Activated CD4-positive, alpha-beta T cell treated with anti-CD3 and anti-CD28 coated beads for 48 hours (primary cell): Measurements from ENCODE around the gene DUSP22.
"Not testable (repeated sequence)": the region's sequence is repeated elsewhere in the genome, so short reads cannot be mapped to it uniquely, and the experiment has no call there.

ENCODE experiments used
- DNase-seq: peaks from one replicate; pipeline ENCODE4 v3.0.0-alpha.2; 2020

The DUSP22 gene

DNA sequence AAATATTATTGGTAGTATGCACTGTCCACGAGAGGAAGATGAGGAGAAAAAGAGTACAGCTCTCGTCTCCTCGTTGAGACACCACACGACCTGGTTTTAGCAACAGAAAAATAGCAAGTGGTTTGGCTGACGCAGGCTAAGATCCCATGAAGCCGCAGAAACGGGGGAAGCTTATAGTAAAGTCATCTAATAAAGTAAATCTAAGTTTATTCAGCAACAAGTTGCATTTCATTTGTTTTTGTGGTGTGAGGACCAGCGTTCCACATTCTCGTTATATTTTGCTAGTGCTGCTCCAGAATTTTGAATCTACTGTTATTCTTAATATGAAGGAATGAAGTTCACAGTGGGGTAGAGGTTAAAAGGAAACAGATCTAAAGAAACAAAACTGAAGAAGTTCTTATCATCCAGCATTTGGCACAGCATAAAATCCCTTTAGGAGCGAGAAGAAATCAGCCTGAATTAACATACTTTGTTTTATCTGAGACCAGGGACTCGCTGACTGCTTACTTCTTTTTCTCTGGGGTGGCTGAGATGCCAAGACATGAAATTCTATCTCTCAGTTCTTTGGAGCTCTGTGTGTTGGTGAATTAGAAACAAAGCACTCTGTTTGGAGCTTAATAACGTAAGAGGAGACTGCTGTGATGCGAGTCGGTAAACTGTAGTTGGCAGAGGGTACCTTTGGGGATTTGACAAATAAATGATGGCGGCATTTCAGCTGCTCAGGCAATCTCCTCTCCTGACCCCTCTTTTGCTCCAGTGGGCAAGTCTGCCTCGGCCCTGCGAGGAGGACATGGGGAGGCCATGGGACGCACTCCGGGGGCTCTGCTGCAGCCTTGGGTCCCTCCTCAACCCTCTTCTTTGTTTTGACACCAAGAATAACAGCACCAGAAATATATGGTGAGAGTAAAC, 74.4 kb downstream of the DUSP22 start:
- no peak for DNase-seq

DNA sequence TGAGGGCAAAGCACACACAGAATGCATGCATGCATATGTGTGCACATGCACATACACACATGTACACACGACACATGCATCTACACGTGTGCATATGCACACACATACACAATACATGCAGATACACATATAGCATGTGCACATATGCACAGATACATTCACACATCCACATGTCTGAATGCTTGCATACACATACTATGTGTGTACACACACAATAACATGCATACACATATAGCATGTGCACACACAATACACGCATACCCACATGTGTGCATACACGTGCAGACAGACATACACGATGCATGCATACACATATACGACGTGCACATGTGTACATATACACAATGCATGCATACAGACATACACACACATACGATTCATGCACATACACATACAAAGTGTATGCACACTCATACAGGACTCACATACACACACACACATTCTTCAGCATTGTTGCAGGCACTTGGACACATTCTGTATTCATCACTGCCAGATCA, 75.1 kb downstream of the DUSP22 start:
- DNase-seq = no peak

DNA sequence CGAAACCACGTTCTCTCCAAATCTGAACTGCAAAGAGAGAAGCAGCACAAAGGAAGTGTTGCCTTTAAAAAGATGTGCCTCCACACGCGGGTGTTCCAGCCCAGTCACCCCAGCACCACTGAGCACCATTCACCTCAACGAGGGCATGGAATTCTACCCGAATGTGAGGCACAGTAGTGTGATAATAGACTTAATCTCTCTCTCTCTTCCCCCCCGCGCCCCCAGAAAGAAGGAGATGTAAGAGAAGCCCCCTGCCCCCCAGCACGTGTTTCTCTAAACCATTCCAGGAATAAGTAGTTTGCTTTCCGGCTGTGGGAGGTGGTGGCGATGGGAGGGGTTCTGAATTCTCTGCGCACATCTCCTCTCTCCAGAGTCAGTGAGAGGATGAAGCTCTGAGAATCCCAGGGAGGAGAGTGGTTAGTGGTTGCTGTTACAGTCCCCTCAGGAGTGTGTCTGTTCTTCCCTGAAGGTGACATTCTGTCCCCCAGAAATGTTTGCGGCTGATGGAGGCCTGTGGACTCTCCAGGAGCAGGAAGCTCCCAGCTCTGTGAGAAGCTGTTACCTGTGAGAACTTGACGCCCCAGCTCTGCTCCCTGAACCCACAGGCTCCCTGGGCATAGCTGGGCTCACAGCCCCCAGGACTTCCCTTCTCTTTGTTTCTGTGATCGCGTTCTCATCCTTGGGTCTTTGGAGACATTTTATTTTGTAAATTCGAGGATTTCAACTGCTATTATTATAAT, 75.8 kb downstream of the DUSP22 start:
- DNase-seq = no peak

DNA sequence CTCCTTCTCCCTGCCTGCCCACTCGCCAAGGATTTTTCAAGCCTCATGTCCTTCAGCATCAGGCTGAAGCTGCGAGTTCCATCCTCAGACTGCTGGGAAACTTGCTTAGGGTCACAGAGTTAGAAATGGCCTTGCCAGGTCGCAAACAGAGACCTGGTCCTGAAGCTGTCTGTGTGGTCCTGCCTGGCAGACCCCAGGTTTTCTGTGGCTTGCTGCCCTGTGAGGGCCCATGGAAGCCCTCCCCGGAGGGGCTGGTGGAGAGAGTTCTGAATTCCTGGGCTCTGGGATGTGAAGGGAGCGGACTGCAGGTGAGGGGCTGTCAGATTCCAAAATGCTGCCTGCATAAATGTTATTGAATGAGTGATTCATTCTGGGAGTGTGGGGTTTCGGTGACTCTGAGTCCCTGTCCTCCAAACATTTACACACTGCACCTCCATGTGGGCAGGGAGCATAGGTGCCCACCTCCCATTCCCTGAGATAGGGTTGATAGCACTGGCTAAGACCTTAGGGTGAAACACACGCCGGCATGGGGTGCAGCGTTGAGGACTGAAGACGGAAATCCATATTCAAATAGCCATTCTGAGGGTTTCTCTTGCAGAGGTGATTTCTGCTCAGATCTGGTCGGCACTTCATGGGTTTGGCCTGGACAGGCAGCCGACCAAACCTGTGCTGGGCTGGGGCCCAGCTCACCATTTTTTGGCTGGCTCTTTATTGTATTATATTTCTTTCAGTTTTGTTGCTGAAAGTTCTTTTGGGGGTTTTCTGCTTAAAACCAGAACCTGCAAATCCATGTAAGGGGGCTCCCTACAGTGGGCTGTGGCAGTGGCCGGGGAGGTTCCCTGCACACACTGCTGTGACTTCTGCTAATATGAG, 77.5 kb downstream of the DUSP22 start:
- no peak for DNase-seq

DNA sequence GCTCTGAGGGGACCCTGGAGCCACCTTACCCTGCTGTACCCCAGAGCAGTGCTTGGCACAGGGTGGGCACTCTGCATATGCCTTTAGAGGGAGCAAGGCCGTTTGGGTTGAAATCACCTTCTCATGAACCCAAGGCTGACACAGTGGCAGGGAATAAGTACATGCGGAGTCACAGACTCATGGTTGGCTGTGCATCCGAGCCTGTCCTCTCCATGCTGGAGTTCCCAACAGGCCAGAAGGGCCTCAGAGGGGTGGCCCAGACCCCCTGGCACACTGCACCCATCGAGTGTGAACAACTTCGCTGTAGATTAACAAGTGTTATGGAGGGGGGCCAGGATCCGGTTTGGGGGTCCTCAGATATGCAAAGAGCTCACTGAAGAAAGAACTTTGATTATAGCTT, 78.3 kb downstream of the DUSP22 start:
- DNase-seq = no peak

DNA sequence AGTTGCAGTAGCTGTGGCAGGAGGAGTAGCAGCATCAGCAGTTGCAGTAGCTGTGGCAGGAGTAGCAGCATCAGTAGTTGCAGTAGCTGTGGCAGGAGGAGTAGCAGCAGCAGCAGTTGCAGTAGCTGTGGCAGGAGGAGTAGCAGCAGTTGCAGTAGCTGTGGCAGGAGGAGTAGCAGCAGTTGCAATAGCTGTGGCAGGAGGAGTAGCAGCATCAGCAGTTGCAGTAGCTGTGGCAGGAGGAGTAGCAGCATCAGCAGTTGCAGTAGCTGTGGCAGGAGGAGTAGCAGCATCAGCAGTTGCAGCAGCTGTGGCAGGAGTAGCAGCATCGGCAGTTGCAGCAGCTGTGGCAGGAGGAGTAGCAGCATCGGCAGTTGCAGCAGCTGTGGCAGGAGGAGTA, 79.6 kb downstream of the DUSP22 start:
- DNase-seq = not testable (repeated sequence)

DNA sequence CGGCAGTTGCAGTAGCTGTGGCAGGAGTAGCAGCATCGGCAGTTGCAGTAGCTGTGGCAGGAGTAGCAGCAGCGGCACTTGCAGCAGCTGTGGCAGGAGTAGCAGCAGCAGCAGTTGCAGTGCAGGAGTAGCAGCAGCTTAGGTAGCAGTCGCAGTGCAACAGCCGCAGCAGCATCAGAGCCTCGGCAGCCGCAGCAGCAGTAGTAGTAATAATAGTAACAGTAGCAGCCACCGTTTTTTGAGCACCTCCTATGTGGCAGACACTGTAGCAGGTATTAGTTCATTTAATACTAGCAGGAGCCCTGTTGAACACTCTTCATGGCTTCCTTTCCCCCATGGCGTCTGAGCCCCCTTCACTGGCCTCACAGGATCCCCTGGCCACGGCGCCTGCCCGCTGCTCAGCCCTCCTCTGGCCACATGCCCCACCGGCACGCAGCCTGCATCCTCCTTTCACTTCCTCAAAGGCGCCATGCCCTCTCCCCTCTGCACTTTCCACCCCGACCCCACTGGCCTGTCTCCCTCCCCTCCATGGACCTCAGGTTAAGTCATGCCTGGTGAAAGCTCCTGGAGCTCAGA, 80.1 kb downstream of the DUSP22 start:
- no peak for DNase-seq

DNA sequence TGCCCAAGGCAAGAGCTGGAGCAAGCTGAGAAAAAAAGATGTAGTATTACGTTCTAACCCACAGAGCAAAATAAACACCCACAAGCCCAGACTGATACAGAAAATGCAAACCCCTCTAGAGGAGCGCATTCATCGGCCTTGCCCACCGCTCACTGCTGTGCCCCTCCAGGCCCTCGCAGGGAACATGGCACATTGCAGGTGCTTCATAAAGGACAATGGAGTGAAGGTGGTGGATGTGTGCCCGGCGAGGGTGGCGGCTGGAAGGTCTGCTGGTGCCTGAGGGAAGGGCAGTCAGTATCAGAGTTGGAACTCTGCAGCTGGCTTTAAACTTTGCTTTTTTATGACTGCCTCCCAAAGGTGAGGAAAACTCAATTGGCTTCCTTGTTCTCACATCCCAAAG, 80.7 kb downstream of the DUSP22 start:
- no peak for DNase-seq

DNA sequence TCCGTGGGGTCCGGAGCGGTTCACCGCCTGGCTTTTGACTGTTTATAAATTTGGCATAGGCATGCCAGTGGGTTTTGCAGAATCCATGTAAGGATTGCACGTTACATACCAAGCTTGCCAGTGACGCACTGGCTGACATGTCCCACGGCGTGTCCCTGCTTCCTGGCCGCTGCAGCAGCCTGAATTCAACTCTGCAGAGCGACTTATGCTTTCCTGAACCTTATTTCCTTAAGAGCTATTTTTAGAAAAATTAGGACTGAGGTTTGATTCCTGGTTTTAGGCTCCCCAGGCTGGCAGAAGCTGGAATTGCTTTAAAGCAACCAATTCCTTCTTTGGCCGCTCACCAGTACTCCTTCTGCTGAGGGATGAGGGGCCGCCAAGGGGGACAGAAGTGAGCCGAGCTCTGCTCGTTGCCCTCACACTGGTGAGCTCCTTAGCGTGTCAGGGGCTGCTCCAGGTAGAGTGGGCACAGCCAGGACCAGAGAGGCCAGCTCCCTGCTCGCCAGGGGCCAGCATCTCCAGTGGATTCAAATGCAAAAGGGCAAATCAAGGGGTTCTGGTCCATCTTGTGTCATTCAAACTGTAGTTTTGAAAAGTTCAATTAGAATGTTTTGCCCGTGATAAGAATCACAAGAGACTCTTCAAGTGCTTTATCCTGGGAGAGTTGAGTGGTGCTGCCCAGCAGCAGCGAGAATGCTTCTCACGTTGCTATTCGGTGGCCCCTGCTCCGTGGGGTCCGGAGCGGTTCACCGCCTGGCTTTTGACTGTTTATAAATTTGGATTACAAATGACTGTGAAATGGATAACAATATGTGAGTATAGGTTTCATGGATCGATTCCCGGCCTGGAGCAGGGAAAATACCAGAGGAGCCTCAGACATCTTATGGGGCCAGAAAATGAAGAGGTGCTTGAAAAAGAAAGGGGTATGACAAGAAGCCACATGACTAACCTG, 81.8 kb downstream of the DUSP22 start:
- no peak for DNase-seq

DNA sequence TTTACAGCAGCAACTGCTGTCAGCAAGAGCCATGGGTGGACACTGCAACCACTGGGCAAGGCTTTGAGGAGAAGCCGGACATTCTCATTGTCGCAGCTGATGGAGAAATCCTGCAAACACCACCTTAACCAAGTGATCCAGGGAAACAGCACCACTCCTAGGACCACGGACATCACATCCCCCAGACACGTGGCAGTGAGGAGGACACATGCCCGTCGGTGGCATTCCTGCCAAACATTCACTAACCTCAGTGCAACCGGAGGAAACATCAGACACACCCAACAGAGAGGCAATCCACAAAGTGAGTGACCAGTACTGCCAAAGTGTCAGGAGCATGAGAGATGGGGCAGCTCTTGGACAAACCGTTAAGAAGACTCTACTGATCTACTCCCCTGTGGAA, 82.7 kb downstream of the DUSP22 start:
- no peak for DNase-seq

DNA sequence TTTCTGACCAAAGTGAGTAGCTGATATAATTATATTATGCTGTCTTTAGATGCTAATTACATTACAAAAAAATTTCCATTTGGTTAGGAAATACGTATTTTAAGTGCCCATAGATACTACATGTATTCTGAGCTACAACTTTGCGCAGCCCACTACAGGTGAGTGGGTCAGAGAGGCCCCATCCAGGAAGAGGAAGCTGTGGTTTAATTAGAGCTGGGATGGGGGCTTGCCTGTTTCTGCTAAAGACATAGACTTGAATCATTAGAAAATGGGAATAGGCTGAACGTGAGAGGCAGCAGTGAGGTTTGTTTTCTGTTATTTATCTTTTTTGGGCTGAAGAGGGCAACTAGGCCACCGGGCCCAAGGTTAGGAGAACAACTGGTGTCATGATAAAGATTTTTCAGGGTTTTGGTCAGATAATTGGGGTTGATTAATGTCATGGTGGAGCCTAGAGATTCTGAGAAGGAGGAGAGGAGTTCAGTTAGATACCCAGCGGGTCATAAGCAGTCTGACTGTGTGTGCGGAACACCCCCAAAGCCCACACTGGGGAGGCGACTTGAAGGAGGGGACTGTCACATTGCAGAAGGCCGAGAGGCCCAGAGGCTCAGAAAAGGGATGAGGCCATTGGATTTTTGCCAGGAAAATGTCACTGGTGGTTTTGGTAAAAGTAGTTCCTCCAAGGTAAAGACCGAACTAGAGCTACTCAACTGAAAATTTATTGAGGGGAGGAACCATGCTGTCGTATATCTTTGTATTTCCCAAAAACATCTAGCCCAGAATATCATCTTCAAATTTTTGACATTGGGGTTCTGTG, 84.7 kb downstream of the DUSP22 start:
- DNase-seq = no peak

DNA sequence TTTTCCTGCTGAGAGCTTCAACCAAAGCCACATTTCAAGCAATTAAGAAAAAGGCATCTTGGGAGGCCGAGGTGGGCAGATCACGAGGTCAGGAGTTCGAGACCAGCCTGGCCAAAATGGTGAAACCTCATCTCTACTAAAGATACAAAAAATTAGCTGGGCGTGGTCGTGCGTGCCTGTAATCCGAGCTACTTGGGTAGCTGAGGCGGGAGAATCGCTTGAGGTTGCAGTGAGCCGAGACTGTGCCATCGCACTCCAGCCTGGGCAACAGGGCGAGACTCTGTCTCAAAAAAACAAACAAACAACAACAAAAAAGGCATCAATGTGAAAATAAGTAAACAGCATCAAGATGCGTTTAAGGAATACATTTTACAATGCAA, 85.3 kb downstream of the DUSP22 start:
- not testable (repeated sequence) for DNase-seq

DNA sequence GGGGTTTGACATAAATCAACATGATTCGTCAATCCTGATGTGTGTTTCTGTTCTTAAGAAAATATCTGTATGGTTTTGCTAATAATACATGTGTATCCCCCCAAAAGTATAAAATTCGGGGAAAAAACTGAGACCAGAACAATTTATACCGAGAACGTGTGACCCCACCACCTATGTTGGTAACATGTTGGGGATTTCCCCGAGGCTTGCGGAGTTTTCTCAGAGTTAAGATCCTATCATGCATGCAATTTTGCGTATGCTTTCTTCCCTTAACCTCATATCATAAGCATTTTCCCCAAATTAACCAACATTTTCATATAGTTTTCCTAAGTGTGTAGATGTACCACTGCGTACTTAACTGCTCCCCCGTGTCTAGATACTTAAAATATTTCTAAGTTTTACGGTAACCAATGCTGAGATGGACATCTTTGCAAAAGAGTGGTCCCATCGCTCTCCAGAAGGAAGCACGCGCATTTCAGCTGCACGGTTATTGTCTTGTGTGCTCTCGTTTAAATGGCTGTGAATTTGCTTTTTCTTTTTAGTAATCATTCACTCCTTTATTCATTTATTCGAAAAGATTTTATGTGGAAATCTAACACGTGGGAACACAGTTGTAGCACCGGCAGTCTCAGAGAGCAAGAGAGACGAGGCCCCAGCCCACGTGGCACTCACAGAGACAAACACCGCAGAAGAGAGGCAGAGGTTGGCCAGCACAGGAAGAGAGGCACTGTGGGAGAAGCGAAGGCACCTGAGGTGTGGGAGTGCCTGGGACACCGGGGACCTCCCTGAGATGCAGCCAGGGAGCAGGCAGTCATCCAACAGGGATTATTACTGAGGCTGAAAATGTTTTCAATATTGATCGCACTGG, 86.0 kb downstream of the DUSP22 start:
- no peak for DNase-seq

DNA sequence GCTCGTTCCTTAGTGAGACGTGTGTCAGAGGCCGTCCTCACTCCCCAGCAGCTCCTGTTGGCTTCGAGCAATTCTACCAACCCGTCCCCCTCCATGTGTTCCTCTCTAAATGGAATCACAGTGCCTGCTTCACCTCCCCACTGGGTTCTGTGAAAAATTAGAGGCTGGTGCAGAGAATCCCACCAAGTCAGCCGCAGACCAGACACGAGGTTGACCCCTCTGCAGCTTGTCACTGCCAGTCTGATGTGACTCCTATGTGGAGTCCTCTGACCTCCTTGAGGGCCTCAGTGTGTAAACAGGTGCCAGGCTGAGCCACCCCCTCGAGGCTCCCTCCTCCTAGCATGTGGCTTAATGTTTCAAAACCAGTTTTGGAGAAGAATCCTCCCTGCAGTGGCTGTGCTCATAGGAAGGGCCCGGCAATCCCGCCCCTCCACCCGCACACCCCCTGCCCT, 86.7 kb downstream of the DUSP22 start:
- DNase-seq = no peak

DNA sequence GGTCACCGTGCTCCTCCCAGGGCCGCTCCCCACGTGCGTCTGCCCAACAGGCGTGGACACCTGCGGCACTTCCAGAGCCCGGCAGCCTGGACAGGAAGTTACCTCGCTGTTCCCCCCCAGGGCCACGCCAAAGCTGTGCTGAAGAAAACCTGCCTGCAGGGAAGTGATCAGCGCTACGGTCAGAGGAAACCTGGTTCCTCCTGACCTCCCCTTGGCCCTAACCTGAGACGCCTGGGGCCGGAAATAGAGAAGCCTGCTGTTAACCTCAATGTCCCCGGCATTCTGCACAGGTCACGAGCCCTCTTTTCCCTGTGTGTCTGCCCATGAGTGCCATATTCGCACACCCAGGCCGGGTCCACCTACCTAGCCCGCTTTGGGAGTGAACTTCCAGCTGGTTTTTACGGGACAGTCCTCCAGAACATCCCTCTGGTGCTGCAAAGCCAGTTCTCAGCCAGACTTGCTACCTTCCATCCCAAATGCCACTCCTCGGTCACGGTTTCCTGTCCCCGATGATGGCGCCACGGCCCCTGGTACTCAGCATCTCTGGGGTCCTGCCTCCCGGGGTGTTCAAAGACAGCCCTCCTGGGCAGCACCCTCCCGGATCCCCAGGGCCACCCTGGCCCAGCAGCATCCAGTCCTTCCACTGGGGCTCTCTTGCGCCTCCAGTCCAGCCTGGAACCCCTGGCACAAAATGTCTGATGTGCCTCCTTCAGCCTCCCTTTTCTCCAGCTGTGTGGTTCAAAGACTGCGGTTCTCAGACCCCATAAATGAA, 87.3 kb downstream of the DUSP22 start:
- no peak for DNase-seq

DNA sequence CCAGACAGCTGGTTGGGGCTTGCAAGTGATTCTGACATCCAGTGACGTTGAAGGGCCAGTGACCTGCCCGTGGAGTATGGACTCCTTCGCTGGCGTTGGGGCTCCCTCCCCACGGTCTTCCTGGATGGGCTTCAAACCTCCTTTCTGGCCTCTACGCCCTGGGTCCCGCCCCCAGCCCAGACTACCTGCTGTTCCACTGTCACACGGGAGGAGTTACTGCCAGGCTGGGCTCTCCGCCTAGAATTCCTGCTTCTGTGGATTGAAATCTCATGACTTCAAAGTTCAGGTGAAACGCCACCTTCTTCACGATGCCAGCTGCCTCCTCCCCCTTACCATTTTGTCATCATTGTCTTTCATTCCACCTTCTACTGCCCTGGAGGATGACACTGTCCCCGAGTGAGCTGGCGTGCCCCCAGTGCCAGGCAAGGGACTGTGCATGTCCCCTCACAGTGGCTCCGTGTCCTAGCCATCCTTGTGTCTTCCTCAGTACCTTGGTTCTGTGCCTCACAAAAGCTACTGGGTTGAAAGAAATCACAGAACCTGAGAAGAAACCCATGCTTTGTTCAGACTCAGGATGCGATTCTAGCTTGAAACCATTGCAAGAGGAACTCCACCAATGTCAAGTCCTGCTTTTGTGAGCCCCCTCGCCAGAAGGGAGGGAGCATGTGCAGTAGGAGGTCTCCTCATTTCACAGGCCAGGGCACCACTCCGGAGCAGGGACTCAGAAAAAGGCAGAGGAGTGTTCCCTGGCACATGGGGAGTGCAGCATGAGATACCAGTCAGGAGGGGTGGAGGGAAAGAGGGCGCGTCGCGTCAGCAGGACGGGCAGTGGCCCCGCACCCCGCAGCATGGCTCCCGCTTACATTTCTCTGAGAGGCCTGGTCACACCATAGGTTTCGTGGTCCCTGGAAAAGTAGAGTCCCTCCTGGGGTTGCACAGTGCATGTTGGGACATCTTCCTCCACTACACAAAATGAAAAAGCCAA, 88.2 kb downstream of the DUSP22 start:
- DNase-seq = no peak

DNA sequence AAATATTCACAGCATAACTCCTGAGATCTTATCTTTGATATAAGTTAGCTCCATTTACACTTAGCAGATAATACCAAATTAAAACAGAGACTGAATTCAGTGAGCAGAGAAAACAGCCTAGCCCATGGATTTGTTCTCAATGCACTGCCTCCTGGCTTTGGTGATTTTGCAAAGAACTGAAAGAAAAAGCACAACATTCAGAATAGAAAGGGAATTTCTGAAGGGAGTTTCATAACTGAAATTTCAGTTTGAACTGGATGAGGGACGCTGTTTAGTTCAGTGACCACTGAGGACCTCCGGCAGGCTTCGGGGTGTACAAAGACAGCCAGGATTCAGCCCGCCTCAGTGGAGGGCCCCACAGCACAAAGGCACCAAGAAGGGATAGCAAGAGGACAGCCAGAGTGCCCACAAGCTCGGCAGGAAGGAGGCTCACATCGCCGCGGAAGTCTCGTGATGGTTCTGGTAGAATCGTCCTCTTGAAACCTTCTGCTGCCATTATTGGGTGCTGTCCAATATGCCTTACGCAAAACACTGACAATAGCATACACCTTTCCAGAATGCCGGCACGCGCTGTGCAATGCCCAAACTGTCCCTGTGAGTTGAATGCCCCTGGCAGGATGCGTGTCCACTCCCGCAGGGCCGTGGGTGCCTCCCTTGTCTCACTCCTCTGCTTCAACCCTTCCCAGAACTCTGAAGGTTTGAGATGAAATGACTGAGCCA, 89.6 kb downstream of the DUSP22 start:
- DNase-seq = no peak
